HepG2 (cell line): ENCODE measurements around the gene FGF14. TPM values are rescaled to one million over a fixed set of nuclear protein-coding genes. Genes with fewer than 3 reads are reported as not detected.

Experiments used
- CREB3 ChIP-seq: sonication (generic); formaldehyde crosslinking; IDR thresholded peaks from 2 replicates; pipeline ENCODE4 v1.5.0; 2020; ENCODE audit warnings: missing genetic modification reagents
- microRNA-seq: library from miRNA; unstranded; fragments of <30 nt; microRNA quantifications from one replicate; pipeline ENCODE4, GENCODE V29; 2020
- polyA plus RNA-seq, 8 experiments: library from polyadenylated mRNA; depleted of rRNA in 3 of 8; stranded (reverse) in 7 of 8; unstranded in 1 of 8; fragments of >200 nt; fragmentation: Illumina TruSeq in 4 of 8; extraction: Trizol in 4 of 8; gene quantifications; 2 replicates each; pipeline versions ENCODE4 v1.2.1 to v1.2.3, GENCODE V29; 2011 to 2016; ENCODE audit warnings: low read depth in 4 of 8, missing spikeins in 1 of 8, mixed read lengths in 1 of 8; ENCODE audit not compliant: insufficient read depth in 1 of 8
- small RNA-seq, 3 experiments: library from RNA; depleted of rRNA; stranded (forward); fragments of <200 nt; gene quantifications; one replicate each; pipeline ENCODE3, GENCODE V24; 2012; ENCODE audit warnings: low read depth in 2 of 3, low replicate concordance in 1 of 3; ENCODE audit not compliant: insufficient read length in 3 of 3, insufficient read depth in 2 of 3
- total RNA-seq, 5 experiments: library from RNA; depleted of rRNA; stranded (reverse); fragments of >200 nt; fragmentation: Illumina TruSeq; extraction: Trizol; gene quantifications; 2 replicates each; pipeline ENCODE4 v1.2.3, GENCODE V29; 2016; ENCODE audit warnings: low read depth in 1 of 5

The FGF14 gene
- total and polyA plus RNA-seq, 2 of the 13 experiments (the other 11 are each of a cell fraction or from before 2014, with no cell fraction given) = not detected

DNA sequence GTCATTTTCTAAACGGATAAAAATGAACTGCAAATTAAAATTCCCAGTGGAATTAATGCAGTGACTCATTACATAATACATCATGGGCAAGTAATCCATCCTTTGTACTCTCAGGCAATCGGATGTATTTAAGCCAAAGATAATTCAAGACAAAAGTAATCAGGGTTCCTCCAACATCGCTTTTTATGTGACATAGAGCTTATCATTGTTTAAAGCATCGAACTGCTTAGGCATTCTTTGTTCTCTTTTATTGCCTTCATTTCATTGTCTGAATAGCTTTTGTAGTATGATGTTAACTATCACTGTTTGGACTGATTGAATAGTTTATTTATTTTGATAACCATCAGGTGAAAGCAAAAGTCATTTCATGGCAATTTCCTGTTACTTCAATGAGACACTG, 740.0 kb downstream of the FGF14 start (continued):
- no peak for TF ChIP-seq CREB3 (CRISPR knock-in tag)

Small RNA genes within 50 kb of the gene (microRNA-seq; reads per million reads assigned to microRNA genes)
- gene MIR2681 = not detected
- gene MIR4705 = not detected

Small RNA genes within 50 kb of the gene (small RNA-seq; reads per million reads assigned to genes)
- gene MIR2681 (0 reads per million in 3 experiments), gene MIR4705 (0 reads per million in 3 experiments), gene RNU1-24P (0 to 0.97 (median 0) reads per million in 3 experiments), gene RNY1P2 (0 reads per million in 3 experiments), gene RPL39P29 (0 reads per million in 3 experiments)

Other genes starting within 250 kb of the FGF14 start
- gene TPP2, start 194.9 kb upstream of the FGF14 start, total RNA-seq (2016; rRNA removed; fragmentation: Illumina TruSeq; extraction: Trizol) = 52.1 and 71.7 TPM in 2 replicates
- gene TPP2, start 194.9 kb upstream of the FGF14 start, polyA plus RNA-seq (2011; rRNA removed) = 14.6 and 16.4 TPM in 2 replicates